ENCODE results near the gene LIX1.

GRCh38 chr5:97088774-97089148 lies 53.6 kb downstream of the LIX1 start:
- TF ChIP-seq CTCF (IDR thresholded peaks at IDR 0.05): no peak
- TF ChIP-seq POLR2AphosphoS5 (IDR thresholded peaks at IDR 0.05): no peak

Data from prostate gland (tissue), 2 donors.